NCI-H446 (cell line): ENCODE data around the gene MOB1B.

ENCODE experiments used
- DNase-seq, 2 experiments: peaks; one replicate each; lab custom pipeline; 2025; lab: John Stamatoyannopoulos, UW

Gene MOB1B

GRCh38 chr4:70914631-70915030 lies 12.5 kb downstream of the MOB1B start:
- DNase-seq = no peak

DNA sequence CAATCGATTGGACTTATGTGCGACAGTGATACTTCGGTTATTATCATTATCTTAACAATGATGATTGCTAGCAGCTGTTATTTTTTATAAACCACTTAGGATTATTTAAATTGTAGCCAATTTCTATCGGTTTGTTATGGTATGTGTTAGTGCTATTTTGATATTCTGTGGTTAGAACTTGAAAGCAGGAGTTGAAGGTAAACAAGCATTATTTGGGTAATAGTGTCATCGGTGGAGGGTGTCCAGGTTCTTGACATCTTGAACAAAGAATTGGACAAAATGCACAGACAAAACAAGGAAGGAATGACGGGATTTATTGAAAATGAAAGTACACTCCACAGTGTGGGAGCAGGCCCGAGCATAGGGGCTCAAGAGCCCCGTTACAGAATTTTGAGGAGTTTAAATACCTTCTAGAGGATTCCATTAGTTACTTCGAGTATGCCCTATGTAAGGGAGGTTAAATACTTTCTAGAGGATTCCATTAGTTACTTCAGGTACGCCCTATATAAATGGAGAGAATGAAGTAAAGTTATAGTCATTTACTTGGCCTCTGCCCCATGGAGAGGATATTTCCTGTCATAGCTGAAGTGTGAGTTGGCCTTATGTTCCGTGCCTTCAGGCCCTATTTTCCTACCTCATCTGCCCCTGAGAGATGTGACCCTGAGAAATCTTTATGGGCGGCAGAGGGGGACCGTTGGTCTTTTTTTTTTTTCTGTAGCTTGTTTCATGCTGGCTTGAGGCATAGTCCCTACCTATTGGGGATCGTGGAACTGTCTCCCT lies 13.1 kb downstream of the MOB1B start:
- no peak for DNase-seq

DNA sequence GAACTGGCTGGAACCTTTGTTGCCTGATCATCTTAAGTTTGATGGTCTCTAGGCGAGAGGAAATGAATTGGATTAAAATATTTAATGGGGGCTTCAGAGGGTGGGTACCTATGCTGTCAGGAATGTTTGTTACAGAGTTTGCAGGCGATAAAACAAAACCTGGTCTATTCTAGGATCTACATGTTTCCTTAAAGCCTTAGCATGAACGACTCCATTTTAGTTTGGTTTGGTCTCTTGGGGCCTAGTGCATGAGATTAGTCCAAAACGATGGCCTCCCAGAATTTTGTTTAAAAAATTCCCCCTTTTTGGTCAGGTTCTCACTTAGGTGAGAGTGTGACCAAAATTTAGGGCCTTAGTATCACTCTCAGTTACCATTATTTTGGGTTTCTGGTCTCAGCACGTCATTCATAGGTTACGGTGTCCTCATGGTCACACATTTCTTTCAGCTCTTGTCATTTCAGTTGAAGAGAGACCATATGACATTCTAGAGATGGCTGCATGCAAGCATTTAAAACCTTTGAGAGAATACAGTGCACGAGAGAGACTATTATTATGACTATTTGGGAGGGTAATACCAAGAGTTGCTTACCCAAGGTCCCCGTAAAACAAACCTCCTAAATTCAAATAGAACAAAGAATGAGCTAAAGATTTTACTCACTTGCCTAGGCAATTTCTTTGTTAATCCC lies 13.8 kb downstream of the MOB1B start:
- DNase-seq = no peak

DNA sequence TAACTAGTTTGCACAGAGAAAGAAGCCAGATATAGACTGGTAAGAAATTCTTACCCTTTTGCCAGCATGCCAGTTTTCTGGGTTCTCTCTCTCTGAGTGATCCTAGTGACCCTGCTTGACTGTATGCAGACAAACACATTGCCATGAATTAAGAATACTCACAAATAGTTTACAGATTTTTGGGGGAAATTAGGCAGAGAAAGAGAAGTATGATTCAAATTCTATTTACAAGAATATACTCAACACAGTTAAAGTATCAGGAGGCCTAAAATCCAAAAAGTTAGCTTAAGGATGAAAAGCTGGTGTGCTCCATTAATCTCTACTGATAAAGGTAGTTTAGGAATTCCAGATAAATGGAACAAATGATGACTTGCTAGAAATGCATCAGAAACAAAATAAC lies 18.4 kb downstream of the MOB1B start:
- no peak for DNase-seq

- no peak for DNase-seq
These were observed 23.2 kb downstream of the MOB1B start for GRCh38 chr4:70925418-70925817.

DNA sequence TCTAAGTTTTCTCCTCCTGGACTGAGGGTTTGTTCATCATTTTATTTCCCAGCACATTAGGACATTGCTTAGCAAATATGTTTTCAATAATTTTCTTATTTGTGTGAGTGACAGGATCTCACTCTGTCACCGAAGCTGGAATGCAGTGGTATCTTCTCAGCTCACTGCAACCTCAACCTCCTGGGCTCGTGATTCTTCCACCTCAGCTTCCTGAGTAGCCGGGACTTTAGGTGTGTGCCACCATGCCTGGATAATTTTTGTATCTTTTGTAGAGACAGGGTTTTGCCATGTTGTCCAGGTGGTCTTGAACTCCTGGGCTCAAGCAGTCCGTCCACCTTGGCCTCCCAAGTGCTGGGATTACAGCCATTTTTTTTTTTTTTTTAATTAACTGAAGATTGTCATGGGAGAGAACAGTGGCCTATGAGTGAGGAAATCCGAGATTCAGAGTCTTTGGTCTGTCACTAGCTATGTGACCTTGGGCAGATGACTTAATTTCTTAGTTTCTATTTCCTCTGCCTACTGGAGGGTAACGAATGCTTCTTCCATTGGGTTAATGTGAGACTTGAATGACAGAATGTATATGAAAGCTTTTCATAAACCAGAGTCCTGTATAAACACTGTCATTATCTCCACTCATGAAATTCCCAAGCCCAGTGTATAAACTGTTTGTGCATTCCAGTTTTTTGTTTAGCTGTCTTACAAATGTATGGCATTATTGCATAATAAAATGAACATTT lies 23.9 kb downstream of the MOB1B start:
- DNase-seq = no peak

DNA sequence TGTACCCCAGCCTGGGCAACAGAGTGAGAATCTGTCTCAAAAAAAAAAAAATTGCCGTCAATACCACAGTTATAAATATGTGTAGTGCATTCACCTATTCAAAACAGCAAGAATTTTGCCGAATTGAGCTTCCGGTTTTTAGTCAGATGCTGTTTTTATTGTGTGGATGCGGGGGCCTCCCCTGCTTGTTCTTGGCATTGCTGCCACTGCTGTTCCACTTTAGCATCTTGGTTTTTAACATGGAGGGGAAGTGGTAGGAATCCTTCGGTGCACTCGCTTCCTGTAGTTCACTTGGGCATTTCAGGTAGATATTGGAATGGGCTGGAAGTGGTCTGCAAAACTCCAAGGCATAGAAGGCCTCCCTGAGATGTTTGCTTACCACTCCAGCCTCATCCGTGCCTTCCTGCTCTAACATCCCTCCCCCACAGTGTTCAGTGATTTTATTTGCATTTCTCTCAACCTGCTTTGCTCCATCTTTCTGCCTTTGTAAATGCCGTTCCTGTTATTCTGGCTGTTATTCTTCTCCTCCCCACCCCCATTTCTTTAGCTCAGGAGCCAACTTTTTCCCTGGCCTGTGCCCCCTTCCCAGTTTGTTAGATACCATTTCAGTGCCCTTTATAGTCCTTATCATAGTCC lies 25.5 kb downstream of the MOB1B start:
- DNase-seq = no peak

GRCh38 chr4:70930530-70931256 lies 28.5 kb downstream of the MOB1B start:
- DNase-seq = no peak

DNA sequence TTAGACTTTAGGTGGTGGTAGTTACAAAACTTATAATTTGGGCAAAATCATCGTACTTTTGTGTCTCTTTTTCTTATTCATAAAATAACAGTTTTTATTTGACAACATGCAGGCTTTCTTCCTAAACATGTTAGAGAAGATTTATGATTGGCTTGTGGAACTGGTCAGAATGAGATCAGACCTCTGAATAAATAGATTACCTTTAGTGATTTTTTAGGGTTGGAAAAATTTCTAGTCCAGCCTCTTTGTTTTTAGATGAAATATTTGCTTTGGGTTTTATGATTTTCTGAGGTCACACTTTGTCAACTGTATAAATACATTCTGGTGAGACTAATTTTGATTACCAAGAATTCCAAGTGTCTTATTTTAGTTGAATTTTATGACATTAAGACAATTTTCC lies 29.2 kb downstream of the MOB1B start:
- no peak for DNase-seq

GRCh38 chr4:70932984-70933383 lies 30.8 kb downstream of the MOB1B start:
- no peak for DNase-seq

DNA sequence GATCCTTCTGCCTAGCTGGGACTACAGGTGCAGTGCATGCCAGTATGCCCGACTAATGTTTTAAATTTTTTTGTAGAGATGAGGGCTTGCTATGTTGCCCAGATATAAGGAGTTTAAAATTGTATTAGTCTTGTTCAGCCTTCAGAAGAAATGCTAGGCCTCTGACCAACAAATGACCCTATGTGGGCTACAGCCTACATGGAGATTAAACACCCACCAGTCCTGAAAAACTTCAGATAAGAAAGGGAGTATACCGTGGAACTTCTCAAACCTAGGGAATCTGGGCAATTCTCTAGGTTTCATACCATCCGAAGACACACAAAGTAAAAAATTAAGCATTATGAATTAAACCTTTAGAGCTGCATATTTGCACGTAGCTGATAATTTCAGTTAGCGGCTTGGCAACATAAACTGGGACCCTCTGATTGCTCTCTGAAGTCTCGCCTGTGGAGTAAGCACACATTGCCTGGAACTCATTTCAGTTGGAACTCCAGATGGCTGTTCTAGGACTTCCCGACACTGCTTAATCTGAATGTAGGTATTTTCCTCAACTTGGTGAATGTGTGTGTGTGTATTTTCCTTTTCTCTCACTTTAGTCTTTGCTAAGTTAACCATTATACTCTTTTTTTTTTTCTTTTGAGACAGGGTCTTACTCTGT lies 33.0 kb downstream of the MOB1B start:
- DNase-seq = no peak

DNA sequence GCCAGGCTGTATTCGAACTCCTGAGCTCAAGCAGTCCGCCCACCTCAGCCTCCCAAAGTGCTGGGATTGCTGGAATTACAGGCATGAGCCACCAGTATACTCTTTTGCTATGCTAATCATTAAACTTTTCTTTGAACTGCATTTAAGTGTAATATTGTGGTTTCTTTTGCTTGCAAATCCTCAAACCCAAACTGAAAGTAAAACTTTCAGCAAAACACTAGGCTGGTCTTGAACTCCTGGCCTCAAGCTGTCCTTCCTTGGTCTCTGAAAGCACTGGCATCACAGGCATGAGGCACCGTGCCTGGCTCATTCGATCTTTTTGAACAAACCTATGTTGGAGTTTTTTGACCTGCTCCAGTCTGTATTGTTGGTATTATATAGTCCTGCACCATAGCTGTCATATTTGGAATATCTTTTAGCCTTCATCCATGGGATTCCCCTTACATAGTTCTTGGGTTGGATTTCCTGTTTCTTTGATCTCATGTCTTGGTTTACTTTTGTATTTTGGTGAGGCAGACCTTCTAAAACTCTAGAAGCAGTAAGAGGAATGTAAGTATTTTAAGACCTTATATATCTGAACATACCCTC lies 34.1 kb downstream of the MOB1B start:
- DNase-seq = no peak

- DNase-seq = no peak
These were observed 35.9 kb downstream of the MOB1B start for GRCh38 chr4:70938086-70938485.

- DNase-seq = no peak
These were observed 38.0 kb downstream of the MOB1B start for GRCh38 chr4:70940134-70940533.

- DNase-seq = no peak
These were observed 40.9 kb downstream of the MOB1B start for GRCh38 chr4:70943114-70943513.

- no peak for DNase-seq
These were observed 42.9 kb downstream of the MOB1B start for GRCh38 chr4:70945046-70945445.

DNA sequence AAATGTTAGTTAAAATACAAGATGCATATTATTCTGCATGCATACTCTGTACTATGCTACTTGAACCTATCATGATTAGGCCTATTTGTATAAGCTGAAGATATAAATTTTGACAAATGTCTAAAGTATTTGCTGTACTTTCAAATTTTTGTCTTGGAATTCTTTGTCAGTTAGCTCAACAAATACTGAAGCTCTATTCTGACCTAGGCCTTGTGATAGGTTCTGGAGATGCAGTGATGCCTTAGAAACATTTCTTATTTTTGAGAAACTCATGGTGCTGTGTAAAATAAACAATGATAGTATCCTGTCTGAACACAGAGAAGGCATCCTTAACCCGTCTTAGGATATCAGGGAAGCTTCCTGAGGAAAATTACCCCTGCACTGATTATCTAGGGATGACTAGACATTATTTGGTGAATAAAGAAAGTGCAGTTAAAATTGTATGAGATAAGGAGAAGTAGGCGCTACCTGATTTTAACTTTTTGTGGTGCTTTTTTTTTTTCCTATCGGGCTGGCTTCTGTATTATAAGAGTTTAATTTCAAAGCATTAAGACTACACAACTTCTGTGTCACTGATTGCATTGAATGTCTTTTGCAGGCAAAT lies 43.4 kb downstream of the MOB1B start:
- DNase-seq = no peak

DNA sequence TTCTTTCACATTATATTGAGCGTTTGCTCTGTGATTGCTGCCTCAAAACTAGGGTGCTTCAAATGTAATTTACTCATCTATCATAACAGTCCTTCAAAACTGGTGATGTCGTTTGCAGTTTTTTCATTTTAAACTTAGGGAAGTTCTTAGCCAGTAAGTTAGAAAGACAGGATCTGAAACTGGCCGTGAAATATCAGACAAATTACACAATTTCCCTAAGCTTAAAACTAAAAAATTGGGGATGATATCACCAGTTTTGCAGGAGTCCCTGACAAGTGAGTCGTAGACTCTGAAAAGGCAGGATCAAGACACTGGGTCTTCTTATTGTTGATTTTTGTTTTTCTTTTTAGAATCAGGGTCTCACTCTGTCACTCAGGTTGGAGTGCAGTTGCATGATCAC lies 44.8 kb downstream of the MOB1B start:
- no peak for DNase-seq

DNA sequence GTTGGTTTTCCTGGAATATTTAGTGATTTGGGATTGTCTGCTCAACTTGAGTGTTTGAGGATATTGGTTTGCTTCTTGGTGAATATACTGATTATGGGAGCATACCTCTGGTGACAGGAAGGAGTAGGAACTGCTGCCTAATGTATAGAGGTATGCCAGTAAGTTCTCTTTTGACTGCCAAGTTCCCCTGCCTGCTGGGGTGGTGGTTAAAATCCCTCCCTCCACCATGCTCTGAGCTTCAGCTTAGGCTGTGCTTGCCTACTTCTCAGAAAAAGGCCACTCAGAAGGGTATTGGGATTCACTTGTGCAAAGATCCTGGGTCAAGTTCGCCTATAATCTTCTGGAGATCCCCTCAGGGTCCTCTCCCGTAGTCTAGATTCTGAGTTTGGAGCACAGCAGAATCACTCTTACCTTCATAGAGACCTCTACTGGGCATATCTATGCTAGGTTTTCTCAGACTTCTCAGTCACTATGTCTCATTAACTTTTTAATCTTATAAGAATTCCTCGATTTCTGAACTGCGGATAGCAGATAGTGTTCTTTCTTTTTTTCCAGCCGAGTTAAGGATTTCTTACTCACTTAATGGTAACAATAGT lies 46.6 kb downstream of the MOB1B start:
- no peak for DNase-seq

DNA sequence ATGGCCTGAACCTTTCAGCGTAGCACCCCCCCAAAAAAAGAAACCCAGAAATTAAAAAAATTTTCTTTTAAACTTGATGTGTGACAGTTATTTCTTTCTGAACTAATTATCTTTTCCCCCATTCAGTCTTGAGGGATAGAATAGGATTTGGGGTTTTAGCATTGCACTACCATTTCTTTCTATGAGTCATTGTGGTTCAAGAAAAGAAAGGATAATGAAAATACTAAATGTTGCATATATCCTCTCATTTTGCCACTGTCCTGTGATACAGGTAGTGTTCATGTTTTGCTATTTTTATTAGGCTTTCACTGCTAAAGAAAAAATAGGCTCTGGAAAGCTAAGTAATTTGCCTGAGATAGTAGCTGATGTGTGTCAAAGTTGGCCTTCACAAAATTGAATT lies 51.9 kb downstream of the MOB1B start:
- no peak for DNase-seq
